ENCODE results near the gene STAG3.
"Not testable (repeated sequence)": the region's sequence is repeated elsewhere in the genome, so short reads cannot be mapped to it uniquely, and the experiment has no call there.

Gene STAG3, protein sequence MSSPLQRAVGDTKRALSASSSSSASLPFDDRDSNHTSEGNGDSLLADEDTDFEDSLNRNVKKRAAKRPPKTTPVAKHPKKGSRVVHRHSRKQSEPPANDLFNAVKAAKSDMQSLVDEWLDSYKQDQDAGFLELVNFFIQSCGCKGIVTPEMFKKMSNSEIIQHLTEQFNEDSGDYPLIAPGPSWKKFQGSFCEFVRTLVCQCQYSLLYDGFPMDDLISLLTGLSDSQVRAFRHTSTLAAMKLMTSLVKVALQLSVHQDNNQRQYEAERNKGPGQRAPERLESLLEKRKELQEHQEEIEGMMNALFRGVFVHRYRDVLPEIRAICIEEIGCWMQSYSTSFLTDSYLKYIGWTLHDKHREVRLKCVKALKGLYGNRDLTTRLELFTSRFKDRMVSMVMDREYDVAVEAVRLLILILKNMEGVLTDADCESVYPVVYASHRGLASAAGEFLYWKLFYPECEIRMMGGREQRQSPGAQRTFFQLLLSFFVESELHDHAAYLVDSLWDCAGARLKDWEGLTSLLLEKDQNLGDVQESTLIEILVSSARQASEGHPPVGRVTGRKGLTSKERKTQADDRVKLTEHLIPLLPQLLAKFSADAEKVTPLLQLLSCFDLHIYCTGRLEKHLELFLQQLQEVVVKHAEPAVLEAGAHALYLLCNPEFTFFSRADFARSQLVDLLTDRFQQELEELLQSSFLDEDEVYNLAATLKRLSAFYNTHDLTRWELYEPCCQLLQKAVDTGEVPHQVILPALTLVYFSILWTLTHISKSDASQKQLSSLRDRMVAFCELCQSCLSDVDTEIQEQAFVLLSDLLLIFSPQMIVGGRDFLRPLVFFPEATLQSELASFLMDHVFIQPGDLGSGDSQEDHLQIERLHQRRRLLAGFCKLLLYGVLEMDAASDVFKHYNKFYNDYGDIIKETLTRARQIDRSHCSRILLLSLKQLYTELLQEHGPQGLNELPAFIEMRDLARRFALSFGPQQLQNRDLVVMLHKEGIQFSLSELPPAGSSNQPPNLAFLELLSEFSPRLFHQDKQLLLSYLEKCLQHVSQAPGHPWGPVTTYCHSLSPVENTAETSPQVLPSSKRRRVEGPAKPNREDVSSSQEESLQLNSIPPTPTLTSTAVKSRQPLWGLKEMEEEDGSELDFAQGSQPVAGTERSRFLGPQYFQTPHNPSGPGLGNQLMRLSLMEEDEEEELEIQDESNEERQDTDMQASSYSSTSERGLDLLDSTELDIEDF

GRCh38 chr7:100177045-100178001 lies at the start of gene STAG3, which contains the start of gene GPC2:
Gene STAG3, plus strand, starts transcription at chr7:100177918. Its CDS starts 2,639 bp downstream, at chr7:100180557.
Gene GPC2, minus strand, starts transcription at chr7:100177381. Its CDS starts 182 bp downstream, at chr7:100177199.
- peak; percentile 99 for DNase-seq

DNA sequence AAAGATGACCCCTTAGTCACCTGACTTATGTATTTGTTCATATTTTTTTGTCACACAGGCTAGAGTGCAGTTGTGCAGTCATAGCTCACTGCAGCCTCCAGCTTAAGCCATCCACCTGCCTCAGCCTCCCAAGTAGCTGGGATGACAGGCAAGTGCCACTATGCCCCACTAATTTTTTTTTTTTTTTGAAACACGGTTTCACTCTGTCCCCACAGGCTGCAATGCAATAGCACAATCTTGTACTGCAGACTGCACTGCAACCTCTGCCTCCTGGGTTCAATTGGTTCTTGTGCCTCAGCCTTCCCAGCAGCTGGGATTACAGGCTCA lies 49.1 kb upstream of the STAG3 start:
- DNase-seq: no peak

- not testable (repeated sequence) for DNase-seq
Observed at GRCh38 chr7:100130220-100130607, 47.5 kb upstream of the STAG3 start.

GRCh38 chr7:100130608-100131453 lies 46.9 kb upstream of the STAG3 start:
- peak; percentile 90 to 93 for DNase-seq

GRCh38 chr7:100132126-100132525 lies 45.6 kb upstream of the STAG3 start:
- no peak for DNase-seq

GRCh38 chr7:100132697-100133151 lies 45.0 kb upstream of the STAG3 start:
- peak; percentile 70 to 74 for DNase-seq

DNA sequence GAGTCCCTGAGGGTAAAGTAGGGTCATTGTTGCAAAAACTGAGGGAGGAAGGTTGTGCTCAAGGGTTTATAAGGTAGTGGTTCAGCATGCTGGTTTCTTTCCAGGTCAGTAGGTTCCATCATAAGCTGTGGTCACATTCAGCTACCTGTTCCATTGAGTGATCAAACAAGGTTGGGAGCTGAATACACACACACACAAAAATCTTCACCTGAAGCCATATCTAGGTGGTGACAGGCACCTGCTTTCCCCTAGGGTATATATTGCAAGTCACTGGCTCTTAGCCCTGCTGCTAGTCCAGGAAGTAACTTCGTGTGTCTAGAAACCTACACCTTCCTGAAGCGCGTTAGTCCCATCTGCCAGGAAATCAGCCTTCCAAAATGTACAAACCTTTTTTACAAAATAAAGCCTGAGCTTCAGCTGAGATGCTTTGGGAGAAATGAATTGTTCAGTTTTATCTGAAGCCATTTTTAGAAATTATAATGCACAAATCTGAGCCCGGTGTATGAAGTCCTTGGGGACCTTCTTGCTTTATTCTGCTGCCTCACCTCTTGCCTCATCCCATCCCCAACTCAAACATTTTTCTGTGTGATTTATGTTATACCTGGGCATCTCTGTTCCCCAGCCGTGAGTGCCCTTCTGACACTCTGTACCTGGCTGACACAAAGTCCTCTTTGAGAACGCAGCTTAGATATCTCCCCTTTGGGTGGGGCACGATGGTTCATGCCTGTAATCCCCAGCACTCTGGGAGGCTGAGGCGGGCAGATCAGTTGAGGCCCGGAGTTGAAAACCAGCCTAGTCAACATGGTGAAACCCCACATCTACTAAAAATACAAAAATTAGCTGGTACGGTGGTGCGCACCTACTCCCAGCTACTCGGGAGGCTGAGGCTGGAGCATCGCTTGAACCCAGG lies 39.6 kb upstream of the STAG3 start:
- DNase-seq: no peak

- no peak for DNase-seq
Observed at GRCh38 chr7:100141555-100141949, 36.2 kb upstream of the STAG3 start.

DNA sequence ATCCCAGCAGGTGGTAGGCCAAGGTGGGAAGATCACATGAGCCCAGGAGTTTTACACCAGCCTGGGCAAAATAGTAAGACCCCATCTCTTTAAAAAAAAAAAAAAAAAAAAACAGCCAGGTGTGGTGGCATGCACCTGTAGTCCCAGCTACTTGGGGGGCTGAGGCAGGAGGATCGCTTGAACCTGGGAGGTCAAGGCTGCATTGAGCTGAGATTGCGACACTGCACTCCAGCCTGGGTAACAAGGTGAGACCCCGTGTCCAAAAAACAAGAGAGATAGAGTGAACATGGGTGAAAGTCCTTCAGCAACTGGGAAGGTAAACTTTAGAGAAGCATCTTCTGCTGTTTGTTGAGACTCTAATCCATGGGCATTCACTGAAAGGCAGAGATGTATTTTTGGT lies 35.3 kb upstream of the STAG3 start:
- DNase-seq: no peak

DNA sequence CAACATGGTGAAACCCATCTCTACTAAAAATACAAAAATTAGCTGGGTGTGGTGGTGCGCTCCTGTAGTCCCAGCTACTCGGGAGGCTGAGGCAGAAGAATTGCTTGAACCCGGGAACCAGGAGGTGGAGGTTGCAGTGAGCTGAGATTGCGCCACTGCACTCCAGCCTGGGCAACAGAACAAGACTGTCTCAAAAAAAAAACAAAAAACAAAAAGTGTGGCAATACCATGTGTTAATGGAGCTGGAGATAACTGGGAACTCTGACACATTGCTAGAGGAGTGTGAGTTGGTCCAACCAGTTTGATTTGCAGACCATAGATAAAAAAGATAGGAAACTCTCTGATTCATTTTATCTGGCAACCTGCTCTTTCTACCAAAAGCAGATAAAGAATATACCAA lies 31.4 kb upstream of the STAG3 start:
- not testable (repeated sequence) for DNase-seq

- no peak for DNase-seq
Observed at GRCh38 chr7:100147278-100147677, 30.4 kb upstream of the STAG3 start.

GRCh38 chr7:100148225-100148558 lies 29.5 kb upstream of the STAG3 start:
- DNase-seq: no peak

DNA sequence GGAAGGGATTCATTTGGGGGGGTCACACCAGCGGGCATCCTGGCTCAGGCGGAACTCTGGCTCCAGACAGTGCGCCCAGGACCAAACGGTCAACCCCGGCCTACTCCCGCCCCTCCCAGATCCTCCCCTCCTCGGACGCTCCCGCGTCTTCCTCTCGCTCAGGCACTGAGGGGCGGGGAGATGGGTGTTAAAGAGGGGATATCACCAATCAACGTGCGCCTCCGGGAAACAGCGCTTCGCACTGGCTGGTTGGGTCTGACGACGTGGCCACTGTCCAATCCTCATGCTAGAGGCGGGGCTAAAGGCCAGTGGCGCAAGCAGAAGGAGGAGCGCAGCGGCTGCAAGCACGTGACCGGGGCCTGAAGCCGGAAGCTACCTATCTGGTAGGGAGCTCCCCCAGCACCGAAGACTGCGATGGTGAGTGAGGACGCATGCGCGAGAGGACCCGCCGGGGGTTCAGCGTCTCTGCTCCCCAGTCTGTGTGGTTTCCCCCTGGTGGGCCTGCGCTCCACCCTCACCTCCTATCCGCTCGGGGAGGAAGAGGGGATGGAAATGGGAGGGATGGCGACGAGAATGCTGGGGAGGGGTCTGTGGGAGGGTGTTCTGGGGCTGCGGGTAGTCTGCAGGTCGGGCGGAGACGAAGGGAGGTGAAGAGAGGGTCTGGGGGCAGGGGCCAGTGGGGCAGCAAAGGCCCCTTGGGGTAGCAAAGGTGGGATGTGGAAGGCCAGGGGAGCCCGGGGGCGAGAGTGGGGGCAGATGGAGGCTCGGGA lies 29.0 kb upstream of the STAG3 start, which contains the start of gene LAMTOR4:
LAMTOR4 (plus strand) TSS at position 360 of the 770 bp plus-strand sequence; CDS start at position 415, 55 bp downstream.
- peak; percentile 98 to 99 for DNase-seq

- no peak for DNase-seq
Observed at GRCh38 chr7:100152404-100152803, 25.3 kb upstream of the STAG3 start.

GRCh38 chr7:100152937-100153666 lies 24.6 kb upstream of the STAG3 start:
- DNase-seq: no peak

DNA sequence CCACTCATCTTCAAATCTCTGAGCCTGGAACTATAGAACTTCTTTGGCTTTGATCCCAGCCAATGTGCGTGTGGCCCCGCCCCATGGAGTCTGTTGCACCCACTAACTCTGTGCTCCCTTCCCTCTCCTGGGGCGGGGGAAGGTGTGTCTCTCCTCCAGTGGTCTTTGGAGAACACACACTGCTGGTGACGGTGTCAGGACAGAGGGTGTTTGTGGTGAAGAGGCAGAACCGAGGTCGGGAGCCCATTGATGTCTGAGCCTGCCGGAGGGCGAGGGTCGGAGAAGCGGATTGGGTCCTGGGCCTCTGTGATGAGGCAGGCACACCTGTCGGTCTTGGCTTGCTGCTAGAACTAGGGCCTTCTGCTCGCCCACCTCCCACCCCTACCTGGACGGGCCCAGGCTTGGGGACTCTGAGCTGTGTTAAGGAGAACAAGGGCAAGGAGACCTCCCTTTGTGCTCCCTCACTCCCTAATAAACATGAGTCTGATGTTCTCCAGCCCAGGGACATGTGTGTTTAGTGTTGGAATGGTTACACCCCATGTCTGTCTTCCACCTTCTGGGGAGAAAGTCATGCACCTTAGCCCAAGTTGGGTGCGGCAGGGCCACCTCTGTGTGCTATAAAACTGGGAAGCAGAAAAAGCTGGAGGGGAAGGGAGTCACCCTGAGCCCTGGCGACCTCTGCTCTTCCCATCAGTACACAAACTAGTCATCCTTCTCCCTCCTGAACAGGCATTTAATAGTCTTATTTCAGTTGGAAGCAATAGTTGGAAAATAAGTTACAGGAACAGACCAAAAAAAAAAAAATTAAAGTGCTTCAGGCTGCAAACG lies 23.8 kb upstream of the STAG3 start:
- no peak for DNase-seq

Data from activated CD4-positive, alpha-beta T cell treated with anti-CD3 and anti-CD28 coated beads, Interleukin-2, amount 50 U/mL, for 48 hours (primary cell).